Liver (tissue), 9 donors: Measurements from ENCODE around the gene APBA2. TPM values are rescaled to one million over a fixed set of nuclear protein-coding genes. Genes with fewer than 3 reads are reported as not detected.

ENCODE experiments used
- DNase-seq: peaks from one replicate; pipeline ENCODE4 v3.0.0-alpha.2; 2017; ENCODE audit warnings: low spot score
- H3K27ac ChIP-seq, 2 donors: one replicate each; pipeline ENCODE4 v1.7.0; 2013; ENCODE audit warnings: inconsistent platforms in 2 of 2, low read length in 2 of 2, control low read depth in 1 of 2, low read depth in 1 of 2, mild to moderate bottlenecking in 1 of 2
- H3K27me3 ChIP-seq, 4 donors: one replicate each; pipeline versions ENCODE4 v1.6.1 to v1.7.0; 2013; ENCODE audit warnings: low read length in 3 of 4, inconsistent platforms in 1 of 4, mild to moderate bottlenecking in 1 of 4, moderate library complexity in 1 of 4; ENCODE audit not compliant: control insufficient read depth in 4 of 4, insufficient read depth in 4 of 4
- H3K36me3 ChIP-seq, 4 donors: one replicate each; pipeline versions ENCODE4 v1.6.1 to v1.7.0; 2013; ENCODE audit warnings: low read length in 3 of 4, mild to moderate bottlenecking in 3 of 4, low read depth in 1 of 4, moderate library complexity in 1 of 4; ENCODE audit not compliant: control insufficient read depth in 4 of 4, insufficient read depth in 3 of 4
- H3K4me1 ChIP-seq, 4 donors: one replicate each; pipeline versions ENCODE4 v1.6.1 to v1.7.0; 2013; ENCODE audit warnings: low read length in 3 of 4, mild to moderate bottlenecking in 3 of 4, moderate library complexity in 1 of 4; ENCODE audit not compliant: control insufficient read depth in 4 of 4, insufficient read depth in 4 of 4
- H3K4me3 ChIP-seq, 3 donors: one replicate each; pipeline versions ENCODE4 v1.6.1 to v1.7.0; 2013; ENCODE audit warnings: low read length in 3 of 3, control low read depth in 1 of 3, low read depth in 1 of 3, mild to moderate bottlenecking in 1 of 3
- H3K9ac ChIP-seq, 2 donors: one replicate each; pipeline ENCODE4 v1.7.0; 2013; ENCODE audit warnings: low read length in 2 of 2, mild to moderate bottlenecking in 2 of 2, moderate library complexity in 2 of 2, control low read depth in 1 of 2, low read depth in 1 of 2
- H3K9me3 ChIP-seq, 4 donors: one replicate each; pipeline versions ENCODE4 v1.6.1 to v1.7.0; 2013; ENCODE audit warnings: low read length in 3 of 4; ENCODE audit not compliant: control insufficient read depth in 4 of 4
- ATF3 ChIP-seq: IDR thresholded peaks from 2 replicates; pipeline ENCODE4 v1.6.1; 2016; ENCODE audit warnings: antibody characterized with exemption
- CTCF ChIP-seq: fragments of 150-350 bp; IDR thresholded peaks from 2 replicates; pipeline ENCODE4 v1.5.1; 2017; ENCODE audit warnings: improper control_type of control experiment, low read depth, low read length; ENCODE audit not compliant: missing input control
- EGR1 ChIP-seq, 2 donors: IDR thresholded peaks; 2 replicates each; pipeline ENCODE4 v1.6.1; 2016 to 2018; ENCODE audit warnings: antibody characterized with exemption in 2 of 2, low read depth in 2 of 2
- FOXA1 ChIP-seq: IDR thresholded peaks from 2 replicates; pipeline ENCODE4 v1.6.1; 2016; ENCODE audit warnings: antibody characterized with exemption
- GABPA ChIP-seq, 2 donors: IDR thresholded peaks in 1 of 2; conservative IDR thresholded peaks in 1 of 2; 2 replicates each; pipeline ENCODE4 v1.6.1; 2016; ENCODE audit warnings: antibody characterized with exemption in 2 of 2, mild to moderate bottlenecking in 1 of 2, moderate library complexity in 1 of 2
- JUND ChIP-seq, 2 donors: IDR thresholded peaks; 2 replicates each; pipeline ENCODE4 v1.6.1; 2016; ENCODE audit warnings: antibody characterized with exemption in 2 of 2
- NR2F2 ChIP-seq: IDR thresholded peaks from 2 replicates; pipeline ENCODE4 v1.6.1; 2016; ENCODE audit warnings: antibody characterized with exemption
- RAD21 ChIP-seq, 2 donors: IDR thresholded peaks; 2 replicates each; pipeline ENCODE4 v1.6.1; 2016; ENCODE audit warnings: antibody characterized with exemption in 2 of 2, mild to moderate bottlenecking in 2 of 2
- RXRA ChIP-seq, 2 donors: IDR thresholded peaks; 2 replicates each; pipeline ENCODE4 v1.6.1; 2017 to 2018; ENCODE audit warnings: antibody characterized with exemption in 2 of 2, mild to moderate bottlenecking in 1 of 2
- SP1 ChIP-seq: IDR thresholded peaks from 2 replicates; pipeline ENCODE4 v1.6.1; 2018; ENCODE audit warnings: antibody characterized with exemption, mild to moderate bottlenecking
- TAF1 ChIP-seq: conservative IDR thresholded peaks from 2 replicates; pipeline ENCODE4 v1.6.1; 2016; ENCODE audit warnings: antibody characterized with exemption, mild to moderate bottlenecking
- YY1 ChIP-seq: IDR thresholded peaks from 2 replicates; pipeline ENCODE4 v1.6.1; 2016; ENCODE audit warnings: antibody characterized with exemption, mild to moderate bottlenecking
- ZBTB33 ChIP-seq: IDR thresholded peaks from 2 replicates; pipeline ENCODE4 v1.6.1; 2016; ENCODE audit warnings: antibody characterized with exemption
- WGBS: extraction: QIAGEN DNeasy Blood & Tissue Kit; methylation state at CpG from one replicate; pipeline ENCODE4 v1.1.7; 2013; 5-methylcytosine and 5-hydroxymethylcytosine counted together
- polyA plus RNA-seq, 2 donors: library from polyadenylated mRNA; stranded (reverse) in 1 of 2; unstranded in 1 of 2; fragments of 200-250 nt in 1 of 2; fragments of >200 nt in 1 of 2; fragmentation: Nextera tagmentation in 1 of 2; extraction: Ambion mirVana in 1 of 2; gene quantifications; one replicate each; pipeline versions ENCODE4 v1.2.1 to v1.2.3, GENCODE V29; 2013 to 2015
- total RNA-seq, 2 donors: library from RNA; depleted of rRNA; stranded (reverse); fragments of >200 nt; gene quantifications; one replicate each; pipeline ENCODE4 v1.2.3, GENCODE V29; 2014
- TF ChIP-seq, protein P1 (sequence below): IDR thresholded peaks from 2 replicates; pipeline ENCODE4 v1.6.1; 2016; ENCODE audit warnings: antibody characterized with exemption, mild to moderate bottlenecking
- donor health status: healthy.
- donor health status: healthy.
- donor health status: healthy.
- donor health status: healthy.
- donor health status: healthy.

Gene APBA2
- total and polyA plus RNA-seq, 4 donors, result 0.38 to 2.9 (median 1.7) TPM

DNA sequence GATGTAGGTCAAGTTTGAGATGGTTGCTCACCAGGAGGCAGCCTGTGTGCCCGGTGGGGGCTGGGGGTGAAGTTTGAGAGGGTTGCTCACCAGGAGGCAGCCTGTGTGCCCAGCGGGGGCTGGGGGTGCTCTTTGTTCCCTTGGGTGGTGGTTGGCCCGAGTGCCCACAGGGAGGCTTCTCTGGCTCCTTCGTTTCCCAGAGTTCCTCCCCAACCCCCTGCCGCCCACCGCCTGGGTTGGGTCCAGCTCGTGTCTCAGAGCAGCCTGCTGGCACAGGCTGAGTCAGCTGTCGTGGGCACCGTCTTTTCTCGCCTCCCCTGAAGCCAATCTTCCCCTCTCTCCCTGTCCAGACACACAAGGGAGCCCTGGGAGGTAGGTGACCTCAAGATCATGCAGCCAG, 3.1 kb downstream of the APBA2 start:
- Histone ChIP-seq H3K4me1 (peaks cover 2 to 8% (median 4%) of the 10 kb centered on the region in 4 donors), H3K27me3 (peaks cover 0 to 9% (median 0%) of the 10 kb centered on the region in 4 donors), H3K4me3 (no peak overlapping the region), H3K27ac (no peak overlapping the region), H3K9ac (no peak overlapping the region), H3K36me3 (no peaks in the 10 kb centered on the region), H3K9me3 (no peaks in the 10 kb centered on the region)
- DNase-seq, result no peak
- TF ChIP-seq ATF3 (no peak), FOXA1 (no peak), RAD21 (IDR thresholded peaks at IDR 0.05) (no peak), EGR1 (IDR thresholded peaks at IDR 0.05; ENCODE audit: low read depth in 2 of 2) (no peak), RXRA (IDR thresholded peaks at IDR 0.05) (no peak), YY1 (no peak), CTCF (no peak)
- WGBS, result 90% methylated on average over 10 of the region's 10 CpGs

- DNase-seq, result no peak
Observed at GRCh38 chr15:28889346-28889745, 3.6 kb downstream of the APBA2 start.

More at GRCh38 chr15:28889346-28889745, 3.6 kb downstream of the APBA2 start:
- peaks cover 2 to 8% (median 4%) of the 10 kb centered on the region in 4 donors for H3K4me1 ChIP-seq
- H3K4me3 ChIP-seq, result no peak overlapping the region
- no peak overlapping the region for H3K27ac ChIP-seq
- H3K27me3 ChIP-seq, result peaks cover 0 to 9% (median 0%) of the 10 kb centered on the region in 4 donors
- H3K9me3 ChIP-seq, result no peaks in the 10 kb centered on the region
- H3K36me3 ChIP-seq, result no peaks in the 10 kb centered on the region
- TF ChIP-seq YY1 (no peak), ATF3 (no peak), EGR1 (IDR thresholded peaks at IDR 0.05; ENCODE audit: low read depth in 2 of 2) (no peak), GABPA (IDR thresholded peaks at IDR 0.05 in 1 of 2, conservative IDR thresholded peaks at IDR 0.05 in 1 of 2) (no peak), TAF1 (no peak), CTCF (no peak), SP1 (no peak), NR2F2 (no peak), ZBTB33 (no peak), RXRA (IDR thresholded peaks at IDR 0.05) (no peak), JUND (IDR thresholded peaks at IDR 0.05) (no peak)
- TF ChIP-seq, protein P1, sequence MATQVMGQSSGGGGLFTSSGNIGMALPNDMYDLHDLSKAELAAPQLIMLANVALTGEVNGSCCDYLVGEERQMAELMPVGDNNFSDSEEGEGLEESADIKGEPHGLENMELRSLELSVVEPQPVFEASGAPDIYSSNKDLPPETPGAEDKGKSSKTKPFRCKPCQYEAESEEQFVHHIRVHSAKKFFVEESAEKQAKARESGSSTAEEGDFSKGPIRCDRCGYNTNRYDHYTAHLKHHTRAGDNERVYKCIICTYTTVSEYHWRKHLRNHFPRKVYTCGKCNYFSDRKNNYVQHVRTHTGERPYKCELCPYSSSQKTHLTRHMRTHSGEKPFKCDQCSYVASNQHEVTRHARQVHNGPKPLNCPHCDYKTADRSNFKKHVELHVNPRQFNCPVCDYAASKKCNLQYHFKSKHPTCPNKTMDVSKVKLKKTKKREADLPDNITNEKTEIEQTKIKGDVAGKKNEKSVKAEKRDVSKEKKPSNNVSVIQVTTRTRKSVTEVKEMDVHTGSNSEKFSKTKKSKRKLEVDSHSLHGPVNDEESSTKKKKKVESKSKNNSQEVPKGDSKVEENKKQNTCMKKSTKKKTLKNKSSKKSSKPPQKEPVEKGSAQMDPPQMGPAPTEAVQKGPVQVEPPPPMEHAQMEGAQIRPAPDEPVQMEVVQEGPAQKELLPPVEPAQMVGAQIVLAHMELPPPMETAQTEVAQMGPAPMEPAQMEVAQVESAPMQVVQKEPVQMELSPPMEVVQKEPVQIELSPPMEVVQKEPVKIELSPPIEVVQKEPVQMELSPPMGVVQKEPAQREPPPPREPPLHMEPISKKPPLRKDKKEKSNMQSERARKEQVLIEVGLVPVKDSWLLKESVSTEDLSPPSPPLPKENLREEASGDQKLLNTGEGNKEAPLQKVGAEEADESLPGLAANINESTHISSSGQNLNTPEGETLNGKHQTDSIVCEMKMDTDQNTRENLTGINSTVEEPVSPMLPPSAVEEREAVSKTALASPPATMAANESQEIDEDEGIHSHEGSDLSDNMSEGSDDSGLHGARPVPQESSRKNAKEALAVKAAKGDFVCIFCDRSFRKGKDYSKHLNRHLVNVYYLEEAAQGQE, result no peak
- no peak overlapping the region for H3K9ac ChIP-seq
- 97% methylated on average over 3 of the region's 3 CpGs for WGBS
